Trophoblast cell (in vitro differentiated cells and primary cell): ENCODE measurements around the gene HIRA.

Source experiments
- DNase-seq, 2 donors: peaks; one replicate each; pipeline ENCODE4 v3.0.0-alpha.2; 2016
- H2AFZ ChIP-seq: 2 replicates; pipeline ENCODE4 v1.6.1; 2013; ENCODE audit warnings: low read length, moderate library complexity, mild to moderate bottlenecking; ENCODE audit not compliant: insufficient read depth, poor library complexity
- H2AK5ac ChIP-seq: 2 replicates; pipeline ENCODE4 v1.6.1; 2013; ENCODE audit warnings: mild to moderate bottlenecking, low read length
- H2BK120ac ChIP-seq: 2 replicates; pipeline ENCODE4 v1.6.1; 2013; ENCODE audit warnings: low read length, mild to moderate bottlenecking, moderate library complexity; ENCODE audit not compliant: insufficient read depth, poor library complexity
- H2BK12ac ChIP-seq: 2 replicates; pipeline ENCODE4 v1.6.1; 2013; ENCODE audit warnings: mild to moderate bottlenecking, low read length, moderate library complexity
- H2BK5ac ChIP-seq: 2 replicates; pipeline ENCODE4 v1.6.1; 2013; ENCODE audit warnings: low read length, low read depth, moderate library complexity, mild to moderate bottlenecking; ENCODE audit not compliant: poor library complexity
- H3K14ac ChIP-seq: 2 replicates; pipeline ENCODE4 v1.6.1; 2013; ENCODE audit warnings: mild to moderate bottlenecking, low read length
- H3K18ac ChIP-seq: 2 replicates; pipeline ENCODE4 v1.6.1; 2013; ENCODE audit warnings: mild to moderate bottlenecking, low read length
- H3K23ac ChIP-seq: 2 replicates; pipeline ENCODE4 v1.6.1; 2013; ENCODE audit warnings: low read length
- H3K27ac ChIP-seq: 2 replicates; pipeline ENCODE4 v1.5.1; 2013; ENCODE audit warnings: low read depth, mild to moderate bottlenecking, inconsistent platforms, low read length, moderate library complexity
- H3K27me3 ChIP-seq: 2 replicates; pipeline ENCODE4 v1.6.1; 2013; ENCODE audit warnings: inconsistent platforms, mild to moderate bottlenecking, low read length, moderate library complexity; ENCODE audit not compliant: insufficient read depth
- H3K36me3 ChIP-seq, 2 experiments: 1 replicate in 1 of 2; 2 replicates in 1 of 2; pipeline ENCODE4 v1.6.1; 2013; ENCODE audit warnings: low read length in 2 of 2, mild to moderate bottlenecking in 2 of 2, moderate library complexity in 1 of 2; ENCODE audit not compliant: insufficient read depth in 2 of 2, control insufficient read depth in 1 of 2
- H3K4ac ChIP-seq: 2 replicates; pipeline ENCODE4 v1.6.1; 2013; ENCODE audit warnings: low read depth, mild to moderate bottlenecking, low read length, moderate library complexity
- H3K4me1 ChIP-seq, 2 experiments: 1 replicate in 1 of 2; 2 replicates in 1 of 2; pipeline ENCODE4 v1.6.1; 2013; ENCODE audit warnings: low read length in 2 of 2, mild to moderate bottlenecking in 2 of 2, moderate library complexity in 1 of 2; ENCODE audit not compliant: insufficient read depth in 2 of 2, control insufficient read depth in 1 of 2
- H3K4me2 ChIP-seq: 2 replicates; pipeline ENCODE4 v1.6.1; 2013; ENCODE audit warnings: inconsistent platforms, mild to moderate bottlenecking, low read length, moderate library complexity
- H3K4me3 ChIP-seq: 2 replicates; pipeline ENCODE4 v1.5.1; 2013; ENCODE audit warnings: mild to moderate bottlenecking, low read depth, low read length, inconsistent platforms
- H3K79me1 ChIP-seq: one replicate; pipeline ENCODE4 v1.6.1; 2013; ENCODE audit warnings: low read length
- H3K79me2 ChIP-seq: 2 replicates; pipeline ENCODE4 v1.6.1; 2013; ENCODE audit warnings: low read length, mild to moderate bottlenecking; ENCODE audit not compliant: control insufficient read depth, insufficient read depth, poor library complexity
- H3K9ac ChIP-seq: 2 replicates; pipeline ENCODE4 v1.6.1; 2013; ENCODE audit warnings: mild to moderate bottlenecking, low read length
- H3K9me3 ChIP-seq: 2 replicates; pipeline ENCODE4 v1.6.1; 2013; ENCODE audit warnings: low read depth, mild to moderate bottlenecking, control low read depth, inconsistent platforms, low read length; ENCODE audit not compliant: insufficient read depth
- H4K12ac ChIP-seq: 2 replicates; pipeline ENCODE4 v1.6.1; 2013; ENCODE audit warnings: low read depth, mild to moderate bottlenecking, low read length, moderate library complexity
- H4K8ac ChIP-seq: 2 replicates; pipeline ENCODE4 v1.6.1; 2013; ENCODE audit warnings: low read depth, mild to moderate bottlenecking, low read length, moderate library complexity
- H4K91ac ChIP-seq: one replicate; pipeline ENCODE4 v1.6.1; 2013; ENCODE audit warnings: low read depth, mild to moderate bottlenecking, low read length, moderate library complexity
- WGBS: extraction: QIAGEN DNeasy Blood & Tissue Kit; methylation state at CpG from one replicate; pipeline ENCODE4 v1.1.7; 2013; ENCODE audit warnings: missing lambda C conversion rate; ENCODE audit not compliant: insufficient read length, insufficient coverage; ENCODE audit errors: extremely low coverage; 5-methylcytosine and 5-hydroxymethylcytosine counted together

HIRA gene

GRCh38 chr22:19449422-19449767, 17.9 kb upstream of the HIRA start:
- no peak overlapping the region for H3K23ac ChIP-seq
- no peak overlapping the region for H3K4ac ChIP-seq
- no peak overlapping the region for H2BK12ac ChIP-seq
- H3K14ac ChIP-seq, result no peak overlapping the region
- peaks cover 28 to 47% of the 10 kb centered on the region in 2 experiments for H3K36me3 ChIP-seq
- H3K4me2 ChIP-seq, result no peak overlapping the region
- H4K12ac ChIP-seq, result no peak overlapping the region
- H3K79me2 ChIP-seq, result peaks cover 7% of the 10 kb centered on the region
- no peak overlapping the region for H2AFZ ChIP-seq
- no peak overlapping the region for H2BK120ac ChIP-seq
- H3K9me3 ChIP-seq, result peaks cover 3% of the 10 kb centered on the region
- no peak for DNase-seq
- H2AK5ac ChIP-seq, result no peak overlapping the region
- H3K4me1 ChIP-seq, result peaks cover 11 to 12% of the 10 kb centered on the region in 2 experiments
- H3K18ac ChIP-seq, result no peak overlapping the region
- no peak overlapping the region for H3K9ac ChIP-seq
- no peaks in the 10 kb centered on the region for H3K27me3 ChIP-seq
- peaks cover 7% of the 10 kb centered on the region for H3K79me1 ChIP-seq
- no CpG with 5 or more reads among the region's 2 CpGs for WGBS
- no peak overlapping the region for H4K8ac ChIP-seq
- H3K27ac ChIP-seq, result no peak overlapping the region
- no peak overlapping the region for H4K91ac ChIP-seq
- no peak overlapping the region for H3K4me3 ChIP-seq
- no peak overlapping the region for H2BK5ac ChIP-seq

GRCh38 chr22:19448739-19449421, 17.3 kb upstream of the HIRA start:
- H3K18ac ChIP-seq, result no peak overlapping the region
- H2AFZ ChIP-seq, result no peak overlapping the region
- no peak overlapping the region for H3K27ac ChIP-seq
- no CpG with 5 or more reads among the region's 5 CpGs for WGBS
- H3K4me3 ChIP-seq, result no peak overlapping the region
- no peak overlapping the region for H2BK5ac ChIP-seq
- no peak overlapping the region for H4K8ac ChIP-seq
- H3K4me2 ChIP-seq, result peak overlapping the region; percentile 8
- peaks cover 11 to 12% of the 10 kb centered on the region in 2 experiments for H3K4me1 ChIP-seq
- no peaks in the 10 kb centered on the region for H3K27me3 ChIP-seq
- no peak overlapping the region for H4K91ac ChIP-seq
- H4K12ac ChIP-seq, result no peak overlapping the region
- H3K14ac ChIP-seq, result no peak overlapping the region
- H2BK12ac ChIP-seq, result no peak overlapping the region
- no peak overlapping the region for H3K4ac ChIP-seq
- peaks cover 7% of the 10 kb centered on the region for H3K79me1 ChIP-seq
- DNase-seq, result no peak
- no peak overlapping the region for H3K9ac ChIP-seq
- H3K36me3 ChIP-seq, result peaks cover 28 to 46% of the 10 kb centered on the region in 2 experiments
- H2BK120ac ChIP-seq, result no peak overlapping the region
- peaks cover 7% of the 10 kb centered on the region for H3K79me2 ChIP-seq
- H3K9me3 ChIP-seq, result peaks cover 1% of the 10 kb centered on the region
- no peak overlapping the region for H2AK5ac ChIP-seq
- H3K23ac ChIP-seq, result no peak overlapping the region

GRCh38 chr22:19448076-19448607, 16.6 kb upstream of the HIRA start:
- peak overlapping the region; percentile 81 for H2AFZ ChIP-seq
- H3K18ac ChIP-seq, result peak overlapping the region; percentile 54
- peak overlapping the region; percentile 75 for H3K14ac ChIP-seq
- H4K8ac ChIP-seq, result peak overlapping the region; percentile 77
- DNase-seq, result peak; percentile 12 to 37
- peak overlapping the region; percentile 10 for H2BK5ac ChIP-seq
- H2BK120ac ChIP-seq, result peak overlapping the region; percentile 43
- peak overlapping the region; percentile 3 for H3K27ac ChIP-seq
- peak overlapping the region; percentile 72 for H4K12ac ChIP-seq
- H2AK5ac ChIP-seq, result no peak overlapping the region
- peaks cover 7% of the 10 kb centered on the region for H3K79me2 ChIP-seq
- peak overlapping the region; percentile 76 for H3K4me2 ChIP-seq
- peaks cover 7% of the 10 kb centered on the region for H3K79me1 ChIP-seq
- peak overlapping the region; percentile 70 for H3K4me3 ChIP-seq
- H3K9ac ChIP-seq, result peak overlapping the region; percentile 76
- H3K9me3 ChIP-seq, result no peaks in the 10 kb centered on the region
- H2BK12ac ChIP-seq, result no peak overlapping the region
- peak overlapping the region; percentile 27 for H3K4ac ChIP-seq
- peaks cover 11 to 12% of the 10 kb centered on the region in 2 experiments for H3K4me1 ChIP-seq
- no peaks in the 10 kb centered on the region for H3K27me3 ChIP-seq
- H3K23ac ChIP-seq, result no peak overlapping the region
- WGBS, result no CpG with 5 or more reads among the region's 14 CpGs
- peaks cover 26 to 44% of the 10 kb centered on the region in 2 experiments for H3K36me3 ChIP-seq
- peak overlapping the region; percentile 60 for H4K91ac ChIP-seq

GRCh38 chr22:19447330-19448075, 16.0 kb upstream of the HIRA start, which contains the start of gene C22orf39:
TSS of gene C22orf39 (minus strand) at chr22:19447711. CDS start at chr22:19447688, 23 bp downstream.
- H3K27me3 ChIP-seq, result no peaks in the 10 kb centered on the region
- peak within 1 kb of the TSS; percentile 42 for H2BK5ac ChIP-seq
- peak within 1 kb of the TSS; percentile 84 for H3K14ac ChIP-seq
- H4K8ac ChIP-seq, result peak within 1 kb of the TSS; percentile 85
- H3K23ac ChIP-seq, result no peak within 1 kb of the TSS
- H3K79me2 ChIP-seq, result peaks cover 7% of the 10 kb centered on the region
- peak within 1 kb of the TSS; percentile 91 for H3K27ac ChIP-seq
- no peaks in the 10 kb centered on the region for H3K9me3 ChIP-seq
- peak within 1 kb of the TSS; percentile 83 for H3K9ac ChIP-seq
- H3K18ac ChIP-seq, result peak within 1 kb of the TSS; percentile 61
- peak within 1 kb of the TSS; percentile 72 for H4K12ac ChIP-seq
- peak within 1 kb of the TSS; percentile 81 for H2AFZ ChIP-seq
- WGBS, result no CpG with 5 or more reads among the region's 92 CpGs
- peaks cover 7% of the 10 kb centered on the region for H3K79me1 ChIP-seq
- H2BK12ac ChIP-seq, result no peak within 1 kb of the TSS
- peak within 1 kb of the TSS; percentile 89 for H3K4me2 ChIP-seq
- H3K36me3 ChIP-seq, result peaks cover 26 to 43% of the 10 kb centered on the region in 2 experiments
- peak within 1 kb of the TSS; percentile 86 for H4K91ac ChIP-seq
- H3K4me3 ChIP-seq, result peak within 1 kb of the TSS; percentile 90
- DNase-seq, result peak; percentile 87 to 90
- H2AK5ac ChIP-seq, result no peak within 1 kb of the TSS
- peak within 1 kb of the TSS; percentile 43 for H2BK120ac ChIP-seq
- H3K4ac ChIP-seq, result peak within 1 kb of the TSS; percentile 93
- peaks cover 11 to 12% of the 10 kb centered on the region in 2 experiments for H3K4me1 ChIP-seq
